MV-4-11 (cell line): Measurements from ENCODE around the gene SPO11.

ENCODE experiments used
- DNase-seq: peaks from one replicate; lab custom pipeline; 2025; lab: John Stamatoyannopoulos, UW

SPO11 gene

DNA sequence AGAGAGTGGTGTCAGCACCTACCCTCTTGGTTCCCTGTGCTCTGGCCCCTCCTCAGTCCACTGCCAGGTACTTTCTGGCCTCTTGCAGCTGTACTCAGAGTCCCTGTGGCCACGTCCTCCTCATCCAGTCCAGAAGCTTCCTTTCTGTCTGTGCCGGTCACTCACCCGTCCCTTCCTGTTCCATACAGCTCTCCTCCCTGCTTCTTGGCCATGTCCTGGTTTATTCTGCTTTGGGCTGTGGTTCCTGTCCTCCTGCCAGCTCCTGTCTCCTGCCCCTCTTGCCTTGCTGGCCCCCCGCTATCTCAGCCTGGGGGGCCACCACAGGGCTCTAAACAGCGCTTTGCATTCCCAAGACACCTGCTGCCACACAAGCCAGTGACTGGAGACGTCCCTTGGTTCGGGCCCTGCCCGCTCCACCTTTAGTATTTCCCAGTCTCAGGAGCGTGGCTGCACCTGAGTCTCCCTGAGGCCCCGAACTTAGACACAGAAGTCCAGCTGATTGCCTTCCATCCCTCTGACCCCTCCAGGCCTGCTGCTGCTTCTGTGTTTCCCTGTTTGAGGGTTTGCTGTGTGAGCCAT, 46.1 kb downstream of the SPO11 start:
- no peak for DNase-seq

GRCh38 chr20:57377350-57377749, 47.7 kb downstream of the SPO11 start:
- no peak for DNase-seq

DNA sequence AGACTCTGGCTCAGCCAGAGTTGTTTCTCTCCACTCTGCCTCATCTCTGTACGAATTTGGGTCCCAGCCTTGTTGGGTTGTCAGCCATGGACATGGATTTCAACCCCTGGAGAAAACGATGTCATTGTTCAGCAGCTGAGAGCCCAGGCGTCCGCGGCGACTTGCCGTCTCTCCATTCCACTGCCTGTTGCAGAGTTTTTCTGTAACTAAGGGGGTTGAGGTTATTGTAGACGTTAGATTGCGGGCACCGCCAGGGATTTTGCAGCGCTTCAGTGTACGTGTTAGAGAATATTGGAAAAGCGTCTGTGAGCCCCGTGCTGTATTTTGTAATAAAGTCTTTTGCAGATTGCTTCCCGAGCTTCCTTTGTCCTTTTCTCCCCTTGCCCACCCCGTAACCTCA, 48.5 kb downstream of the SPO11 start:
- DNase-seq: no peak

DNA sequence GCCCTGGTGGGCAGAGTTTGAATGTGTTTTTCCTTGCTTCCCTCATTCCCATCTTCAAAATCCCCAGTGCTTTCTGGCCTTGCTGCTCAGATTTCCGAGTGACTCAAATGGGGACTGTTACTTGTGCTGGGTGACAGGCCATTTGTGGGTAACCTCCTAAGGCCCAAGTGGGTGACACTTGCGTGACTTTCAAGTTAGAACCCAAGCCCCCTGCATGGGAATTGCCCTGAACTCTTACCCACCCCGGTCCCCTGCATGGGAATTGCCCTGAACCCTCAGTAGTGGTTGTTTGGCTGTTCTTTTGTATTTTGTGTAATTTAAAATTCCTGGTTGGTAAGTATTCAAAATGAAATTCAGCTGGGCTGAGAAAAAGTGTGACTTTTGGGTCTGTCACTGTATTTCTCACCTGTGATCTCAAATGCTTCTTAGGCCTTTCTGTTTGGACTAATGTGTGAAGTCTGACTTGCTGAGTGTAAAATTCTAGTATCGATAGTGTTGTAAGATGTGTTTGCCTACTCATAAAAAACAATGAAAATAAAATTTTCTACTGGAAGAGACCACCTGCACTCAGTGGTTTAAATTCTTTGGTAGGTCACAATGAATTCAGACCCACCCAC, 49.2 kb downstream of the SPO11 start:
- DNase-seq: no peak

GRCh38 chr20:57379263-57379647, 49.7 kb downstream of the SPO11 start:
- DNase-seq: no peak

DNA sequence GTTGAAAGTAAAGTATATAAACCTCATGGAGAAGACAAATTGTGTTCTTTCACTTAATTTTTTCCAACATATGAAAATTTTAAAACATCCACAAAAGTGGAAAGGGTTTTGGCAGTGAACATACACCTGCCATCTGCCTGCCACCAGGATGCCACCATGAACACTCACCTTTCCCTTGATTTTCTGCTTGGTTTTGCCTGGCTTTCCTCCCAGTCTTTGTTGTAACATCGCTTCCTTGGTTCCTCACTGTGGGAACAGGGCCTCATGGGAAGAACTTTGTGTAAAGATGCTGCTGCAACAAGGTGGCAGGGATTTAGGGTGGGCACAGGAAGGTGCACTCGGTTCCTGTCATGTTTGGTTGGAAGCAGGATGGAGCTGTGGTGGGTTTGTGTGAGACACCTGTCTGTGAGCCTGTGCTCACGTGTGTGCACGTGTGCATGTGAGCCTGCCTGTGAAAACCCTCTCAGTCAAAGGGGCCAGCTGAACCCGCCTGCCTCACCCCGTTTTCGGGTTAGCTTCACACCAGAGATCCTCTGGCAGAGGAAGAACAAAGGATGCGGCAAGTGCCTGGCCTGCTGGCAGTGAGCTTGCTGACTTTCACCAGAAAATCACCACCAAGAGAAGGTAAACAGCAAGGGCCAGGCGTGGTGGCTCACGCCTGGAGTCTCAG, 50.6 kb downstream of the SPO11 start:
- DNase-seq: no peak

DNA sequence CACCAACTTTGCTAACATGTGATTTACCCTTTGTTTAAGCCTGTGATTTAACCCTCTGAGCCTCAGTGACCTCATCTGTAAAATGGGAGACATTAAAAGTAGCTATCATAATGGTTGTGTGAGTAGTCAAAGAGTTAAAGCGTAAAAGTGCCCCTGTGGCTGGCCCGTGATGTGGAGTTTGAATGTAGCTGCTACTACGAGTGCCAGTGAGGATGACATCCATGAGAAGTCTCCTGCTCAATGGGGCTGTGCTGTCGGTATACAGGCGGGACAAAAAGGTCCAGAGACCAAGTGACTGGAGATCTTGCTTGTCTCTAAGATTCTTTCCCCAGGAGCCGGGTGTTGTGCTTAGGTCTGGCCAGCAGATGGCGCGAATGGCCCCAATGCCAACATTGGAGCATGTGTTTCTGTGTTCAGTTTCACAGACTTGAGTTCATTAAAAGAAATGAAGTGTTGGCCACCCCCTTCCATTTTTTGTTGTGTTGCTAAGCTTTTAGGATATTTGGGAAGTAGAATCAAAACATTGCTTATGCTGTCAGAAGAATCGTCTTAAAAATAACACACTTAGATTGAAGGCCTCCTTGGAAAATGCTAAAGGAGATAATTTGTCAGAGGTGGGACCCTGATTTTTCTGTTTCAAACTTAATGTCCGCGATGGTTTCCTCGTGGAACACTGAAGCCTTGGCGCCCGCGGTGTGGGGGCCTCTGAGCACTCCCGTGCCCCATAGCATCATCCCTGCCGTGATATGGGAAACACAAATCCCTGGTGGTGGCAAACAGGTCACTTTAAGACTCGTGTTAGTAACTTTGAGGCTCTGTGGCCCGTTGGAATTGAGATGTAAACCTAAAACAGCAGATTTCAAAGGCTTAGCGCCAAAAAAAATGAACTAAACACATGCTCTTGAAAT, 52.2 kb downstream of the SPO11 start:
- DNase-seq: peak; percentile 71

GRCh38 chr20:57382516-57382915, 52.9 kb downstream of the SPO11 start:
- no peak for DNase-seq

DNA sequence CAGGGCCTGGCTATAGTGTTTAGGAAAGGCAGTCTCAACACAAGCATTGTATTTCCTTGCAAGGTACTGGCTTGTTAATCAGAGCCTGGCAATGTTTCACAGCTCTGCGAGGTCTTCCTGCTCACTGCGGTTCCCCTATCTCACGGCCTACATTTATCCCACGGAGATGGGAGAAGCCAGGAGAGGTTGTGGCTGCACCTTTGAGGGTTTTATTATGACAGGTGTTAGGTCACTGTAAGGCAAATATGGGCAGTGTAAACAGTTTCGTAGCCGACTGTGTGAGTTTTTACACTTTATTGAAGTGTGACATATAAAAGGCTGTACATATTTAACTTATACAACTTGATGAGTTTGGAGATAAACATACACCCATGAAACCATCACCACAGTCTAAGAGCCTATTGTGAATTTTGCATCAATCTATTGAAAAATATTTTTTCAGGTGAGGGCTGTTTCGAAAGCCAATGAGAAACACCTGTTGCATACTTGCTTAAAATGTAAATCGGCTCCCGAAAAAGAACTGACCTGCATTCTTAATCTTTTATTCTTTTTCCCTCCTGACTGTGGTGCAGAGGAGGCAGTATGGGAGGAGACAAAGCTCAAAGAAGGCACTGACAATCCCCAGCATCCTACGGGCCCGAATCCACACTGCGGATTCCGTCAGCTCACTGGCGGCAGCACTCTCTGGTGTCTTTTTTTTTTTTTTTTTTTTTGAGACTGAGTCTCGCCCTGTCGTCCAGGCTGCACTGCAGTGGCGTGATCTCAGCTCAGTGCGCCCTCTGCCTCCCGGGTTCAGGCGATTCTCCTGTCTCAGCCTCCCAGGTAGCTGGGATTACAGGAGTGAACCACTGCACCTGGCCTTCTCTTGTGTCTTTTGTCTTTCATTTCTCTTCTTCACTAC, 54.1 kb downstream of the SPO11 start:
- DNase-seq: no peak

DNA sequence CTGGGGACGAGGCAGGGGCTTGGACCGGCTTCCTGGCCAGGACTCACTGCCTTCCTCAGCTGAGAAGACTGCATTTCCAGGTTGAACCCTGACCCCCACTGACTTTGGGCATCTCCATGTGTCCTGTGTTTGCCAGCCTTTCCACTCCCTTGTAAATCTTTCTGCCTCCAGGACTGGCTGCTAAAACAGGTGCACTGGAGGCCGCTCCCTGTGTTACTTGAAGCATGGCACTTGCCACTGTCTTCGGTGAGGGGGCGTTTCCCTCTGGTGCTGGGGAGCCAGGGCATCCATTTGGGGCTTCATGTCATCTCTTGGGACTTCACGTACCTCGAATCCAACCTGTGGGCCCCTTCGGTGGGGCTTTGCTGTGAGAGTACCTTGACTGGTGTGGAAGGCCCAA, 54.9 kb downstream of the SPO11 start:
- no peak for DNase-seq

DNA sequence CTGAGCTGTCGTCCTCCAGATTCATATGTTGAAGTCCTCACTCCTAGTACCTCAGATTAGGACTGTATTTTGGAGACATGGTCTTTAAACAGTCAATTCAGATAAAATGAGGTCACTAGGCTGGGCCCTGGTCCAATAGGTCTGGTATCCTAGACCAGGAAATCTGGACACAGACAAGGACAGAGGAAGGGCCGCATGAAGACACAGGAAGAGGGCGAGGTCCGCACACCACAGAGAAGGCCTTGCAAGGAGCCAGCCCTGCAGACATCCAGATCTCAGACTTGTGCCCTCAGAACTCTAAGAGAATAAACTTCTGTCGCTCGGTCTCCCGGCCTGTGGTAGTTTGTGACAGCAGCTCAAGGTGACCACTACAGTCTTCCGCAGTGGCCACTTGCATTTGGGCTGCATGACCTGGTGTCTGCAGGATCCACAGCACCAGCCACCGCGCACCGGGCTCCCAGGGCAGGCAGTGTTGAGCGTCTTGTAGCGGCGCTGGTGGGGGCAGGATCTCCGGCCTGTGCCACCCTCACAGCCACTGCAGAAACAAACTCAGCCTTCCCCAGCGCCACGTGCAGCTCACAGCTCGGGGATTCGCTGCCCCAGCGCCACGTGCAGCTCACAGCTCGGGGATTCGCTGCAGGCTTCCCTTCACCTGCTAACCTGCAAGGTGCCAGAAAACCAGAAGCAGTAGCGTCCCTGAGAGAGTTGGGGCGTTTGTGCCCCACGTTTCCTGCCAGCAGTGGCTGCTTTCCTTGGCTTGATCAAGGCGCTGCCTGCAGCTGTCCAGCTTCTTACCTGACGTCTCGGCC, 55.6 kb downstream of the SPO11 start:
- no peak for DNase-seq

DNA sequence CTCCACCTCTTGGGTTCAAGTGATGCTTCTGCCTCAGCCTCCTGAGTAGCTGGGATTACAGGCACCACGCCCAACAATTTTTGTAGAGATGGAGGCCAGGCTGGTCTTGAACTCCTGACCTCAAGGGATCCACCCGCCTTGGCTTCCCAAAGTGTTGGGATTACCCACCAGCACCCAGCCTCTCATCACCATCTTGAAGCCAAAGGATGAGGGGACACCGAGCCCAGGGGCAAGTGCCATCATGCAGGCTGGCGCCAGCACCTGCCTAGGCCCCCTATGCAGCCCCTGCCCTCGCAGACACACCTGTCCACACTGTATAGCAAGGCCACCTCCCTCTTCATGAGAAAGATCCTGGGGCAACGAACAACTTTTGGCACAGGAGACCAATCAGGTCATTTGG, 56.3 kb downstream of the SPO11 start:
- no peak for DNase-seq

DNA sequence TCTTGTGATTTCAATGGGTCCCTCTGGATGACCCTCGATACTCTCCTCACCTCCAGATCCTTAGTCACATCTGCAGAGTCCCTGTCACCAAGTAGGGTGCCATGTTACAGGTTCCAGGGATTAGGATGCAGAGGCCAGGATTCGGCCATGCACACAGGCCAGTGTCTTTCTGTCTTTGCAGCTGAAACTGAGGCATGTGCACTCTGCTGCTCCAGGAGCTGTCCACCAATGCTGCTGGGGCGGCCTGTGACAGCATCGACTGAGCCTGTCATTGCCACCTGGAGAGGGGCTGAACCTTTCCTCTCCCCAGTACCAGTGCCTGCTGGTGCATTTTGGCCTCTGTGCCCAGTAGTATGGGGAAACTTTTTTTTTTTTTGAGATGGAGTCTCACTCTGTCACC, 57.2 kb downstream of the SPO11 start:
- DNase-seq: no peak

DNA sequence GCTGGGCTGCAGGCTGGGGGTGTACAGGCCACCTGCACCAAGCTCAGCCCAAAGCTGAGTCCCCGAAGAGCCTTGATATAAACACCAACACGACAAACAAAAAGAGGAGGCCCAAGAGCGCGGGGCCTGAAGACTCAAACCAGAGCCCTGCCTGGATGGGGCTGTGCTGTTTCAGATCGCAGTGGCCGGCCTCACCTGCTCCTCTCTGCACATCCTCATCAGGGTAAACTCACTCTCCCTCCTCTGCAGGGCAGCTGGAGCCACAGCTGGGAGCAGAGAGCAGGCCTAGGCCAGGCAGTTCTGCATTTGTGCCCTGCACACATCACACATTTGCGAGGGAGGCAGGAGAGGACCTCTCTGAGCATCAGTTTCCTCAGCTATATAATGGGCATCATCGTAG, 57.9 kb downstream of the SPO11 start:
- DNase-seq: no peak

DNA sequence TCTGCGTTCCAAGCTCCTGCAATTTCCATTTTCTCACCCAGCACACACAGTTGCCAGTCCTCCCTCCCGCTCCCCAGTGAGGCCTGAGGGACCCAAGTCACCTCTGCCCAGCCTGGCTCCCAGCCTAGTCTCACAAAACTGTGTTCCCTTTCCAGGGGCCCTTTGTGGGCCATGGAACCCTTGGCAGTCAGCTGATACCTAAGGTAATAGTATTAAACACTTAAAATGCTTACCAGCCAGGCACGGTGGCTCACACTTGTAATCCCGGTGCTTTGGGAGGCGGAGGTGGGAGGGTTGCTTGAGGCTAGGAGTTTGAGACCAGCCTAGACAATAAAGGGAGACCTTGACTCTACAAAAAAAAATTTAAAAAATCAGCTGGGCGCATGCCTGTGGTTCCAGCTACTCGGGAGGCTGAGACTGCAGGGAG, 58.4 kb downstream of the SPO11 start:
- no peak for DNase-seq

- DNase-seq: peak; percentile 28
These were observed 59.5 kb downstream of the SPO11 start for GRCh38 chr20:57388953-57389694.

DNA sequence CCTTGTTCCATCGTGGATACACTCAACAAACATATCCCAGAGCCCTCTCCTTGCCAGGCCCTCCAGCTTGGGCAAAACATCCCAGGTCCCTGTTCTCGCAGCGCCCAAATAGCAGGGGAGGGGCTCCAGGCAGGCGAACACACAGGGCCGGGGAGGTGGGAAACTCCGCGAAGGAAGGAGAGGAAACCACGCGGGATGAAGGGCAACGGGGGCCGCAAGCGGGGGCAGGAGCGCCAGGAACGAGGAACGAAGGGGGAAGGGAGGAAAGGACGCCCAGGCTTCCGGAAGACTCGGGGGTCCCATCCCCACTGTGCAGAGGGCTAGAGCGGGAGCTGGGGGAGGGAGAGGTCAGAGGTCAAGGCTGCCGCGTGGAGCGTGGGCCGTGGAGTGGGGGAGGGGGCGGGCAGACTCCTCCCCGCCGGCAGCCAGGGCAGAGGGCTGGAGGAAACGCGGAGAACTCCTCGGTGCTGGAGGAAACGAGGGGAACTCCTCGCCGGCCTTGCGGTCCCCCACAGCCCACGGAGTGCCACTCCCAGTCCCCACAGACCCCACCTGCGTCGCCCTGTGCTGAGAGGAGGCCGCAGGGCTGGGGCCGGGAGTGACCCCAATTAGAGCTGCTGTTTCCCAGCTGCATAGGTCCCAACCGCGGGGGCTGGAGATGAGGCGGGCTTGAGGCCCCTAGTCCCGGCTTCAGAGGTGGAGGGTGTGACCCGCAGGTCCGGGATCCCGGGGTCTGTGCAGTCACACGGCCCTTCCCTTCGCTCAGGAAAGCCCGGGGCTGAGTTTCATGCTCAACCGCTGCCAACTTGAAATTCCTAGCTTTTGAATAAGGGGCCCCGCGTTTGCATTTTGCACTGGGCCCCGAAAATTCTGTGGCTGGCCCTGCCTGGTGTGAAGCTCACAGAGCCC, 60.3 kb downstream of the SPO11 start:
- DNase-seq: peak; percentile 11

DNA sequence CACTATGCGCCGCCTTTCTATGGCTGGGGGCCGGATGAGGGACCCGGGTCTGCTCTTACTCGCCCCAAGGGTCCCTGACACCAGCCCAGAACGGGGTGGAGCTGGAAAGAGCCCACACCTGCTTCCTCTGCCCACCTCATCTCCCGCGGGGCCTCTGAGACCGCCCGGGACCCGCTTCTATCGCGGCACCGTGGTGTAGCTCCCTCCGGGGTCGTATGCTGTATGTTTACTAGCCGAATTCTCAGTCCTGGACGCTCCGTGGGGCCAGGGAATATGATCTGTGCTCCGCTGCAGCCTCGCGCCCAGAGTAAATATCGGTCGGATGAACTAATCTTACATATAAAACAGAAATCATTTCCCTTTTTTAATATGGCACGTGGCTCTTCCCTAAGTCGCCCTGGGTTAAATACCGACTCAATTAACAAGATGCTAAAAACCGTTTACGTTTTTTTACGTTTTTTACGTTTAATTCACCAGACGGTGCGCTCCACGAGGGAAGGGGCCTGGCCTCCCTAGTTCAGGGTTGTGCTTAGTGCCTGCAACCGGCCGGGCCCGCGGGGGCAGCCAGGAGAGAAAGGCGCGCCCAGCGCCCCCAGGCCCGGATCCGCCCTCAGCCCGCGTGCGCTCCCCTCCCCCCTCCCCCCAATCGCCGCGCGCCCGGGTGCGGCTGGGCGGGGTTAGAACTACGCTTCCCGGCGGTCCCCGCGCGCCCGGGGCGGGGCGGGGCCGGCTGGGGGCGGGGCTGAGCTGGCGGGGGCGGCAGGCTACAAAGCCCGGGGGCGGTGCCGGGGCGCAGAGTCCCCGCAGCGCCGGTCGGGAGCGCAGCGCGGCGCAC, 61.2 kb downstream of the SPO11 start, which contains the start of gene RBM38:
Gene RBM38, plus strand, starts transcription at position 793 of the 835 bp plus-strand sequence. CDS start 186 bp downstream, outside the sequence.
- peak; percentile 27 for DNase-seq
